HL-60 (cell line): ENCODE measurements around the gene NKAIN2.

Experiments used
- DNase-seq, 2 experiments: peaks; one replicate each; pipeline ENCODE4 v3.0.0-alpha.2; 2010 to 2020; ENCODE audit warnings: low read depth in 1 of 2, low spot score in 1 of 2
- H3K27ac ChIP-seq: fragments of 250-450 bp; sonication (Bioruptor Pico); replicated peaks from 2 replicates; pipeline ENCODE4 v1.5.1; 2020; ENCODE audit warnings: mild to moderate bottlenecking, moderate library complexity
- H3K27me3 ChIP-seq: fragments of 250-450 bp; sonication (Bioruptor Pico); 2 replicates; pipeline ENCODE4 v1.5.1; 2021; ENCODE audit warnings: mild to moderate bottlenecking, moderate library complexity; ENCODE audit not compliant: insufficient read depth, poor library complexity, severe bottlenecking
- H3K4me3 ChIP-seq: replicated peaks from 2 replicates; pipeline ENCODE4 v1.5.1; 2011; ENCODE audit warnings: mild to moderate bottlenecking, control low read depth, low read length; ENCODE audit not compliant: insufficient read depth
- GABPA ChIP-seq: IDR thresholded peaks from 2 replicates; pipeline ENCODE4 v1.6.1; 2012; ENCODE audit warnings: low read depth
- POLR2AphosphoS5 ChIP-seq: IDR thresholded peaks from 2 replicates; pipeline ENCODE4 v1.6.1; 2012; ENCODE audit warnings: low read depth
- SPI1 ChIP-seq: IDR thresholded peaks from 2 replicates; pipeline ENCODE4 v1.6.1; 2012; ENCODE audit warnings: low read depth, mild to moderate bottlenecking, borderline replicate concordance
- TF ChIP-seq, protein P1 (sequence below): IDR thresholded peaks from one replicate; pipeline ENCODE4 v1.5.1; 2011; ENCODE audit warnings: low read length, control low read depth, inconsistent platforms; ENCODE audit not compliant: insufficient read depth
- TF ChIP-seq, protein P2 (sequence below): IDR thresholded peaks from 2 replicates; pipeline ENCODE4 v1.6.1; 2012; ENCODE audit warnings: low read depth; ENCODE audit not compliant: insufficient replicate concordance

Gene NKAIN2

GRCh38 chr6:123784330-123784729 is 19.3 kb upstream of the NKAIN2 start:
- Histone ChIP-seq H3K27me3 (no peaks in the 10 kb centered on the region), H3K27ac (no peak overlapping the region), H3K4me3 (no peak overlapping the region)
- no peak for DNase-seq
- TF ChIP-seq SPI1: no peak
- TF ChIP-seq, protein P1, sequence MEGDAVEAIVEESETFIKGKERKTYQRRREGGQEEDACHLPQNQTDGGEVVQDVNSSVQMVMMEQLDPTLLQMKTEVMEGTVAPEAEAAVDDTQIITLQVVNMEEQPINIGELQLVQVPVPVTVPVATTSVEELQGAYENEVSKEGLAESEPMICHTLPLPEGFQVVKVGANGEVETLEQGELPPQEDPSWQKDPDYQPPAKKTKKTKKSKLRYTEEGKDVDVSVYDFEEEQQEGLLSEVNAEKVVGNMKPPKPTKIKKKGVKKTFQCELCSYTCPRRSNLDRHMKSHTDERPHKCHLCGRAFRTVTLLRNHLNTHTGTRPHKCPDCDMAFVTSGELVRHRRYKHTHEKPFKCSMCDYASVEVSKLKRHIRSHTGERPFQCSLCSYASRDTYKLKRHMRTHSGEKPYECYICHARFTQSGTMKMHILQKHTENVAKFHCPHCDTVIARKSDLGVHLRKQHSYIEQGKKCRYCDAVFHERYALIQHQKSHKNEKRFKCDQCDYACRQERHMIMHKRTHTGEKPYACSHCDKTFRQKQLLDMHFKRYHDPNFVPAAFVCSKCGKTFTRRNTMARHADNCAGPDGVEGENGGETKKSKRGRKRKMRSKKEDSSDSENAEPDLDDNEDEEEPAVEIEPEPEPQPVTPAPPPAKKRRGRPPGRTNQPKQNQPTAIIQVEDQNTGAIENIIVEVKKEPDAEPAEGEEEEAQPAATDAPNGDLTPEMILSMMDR: no peak
- TF ChIP-seq GABPA: no peak

- no peak for DNase-seq
- Histone ChIP-seq H3K4me3 (no peak overlapping the region), H3K27me3 (no peaks in the 10 kb centered on the region), H3K27ac (no peak overlapping the region)
- TF ChIP-seq, protein P1: no peak
- no peak for TF ChIP-seq GABPA
- TF ChIP-seq SPI1: no peak
- no peak for TF ChIP-seq POLR2AphosphoS5
- TF ChIP-seq, protein P2, sequence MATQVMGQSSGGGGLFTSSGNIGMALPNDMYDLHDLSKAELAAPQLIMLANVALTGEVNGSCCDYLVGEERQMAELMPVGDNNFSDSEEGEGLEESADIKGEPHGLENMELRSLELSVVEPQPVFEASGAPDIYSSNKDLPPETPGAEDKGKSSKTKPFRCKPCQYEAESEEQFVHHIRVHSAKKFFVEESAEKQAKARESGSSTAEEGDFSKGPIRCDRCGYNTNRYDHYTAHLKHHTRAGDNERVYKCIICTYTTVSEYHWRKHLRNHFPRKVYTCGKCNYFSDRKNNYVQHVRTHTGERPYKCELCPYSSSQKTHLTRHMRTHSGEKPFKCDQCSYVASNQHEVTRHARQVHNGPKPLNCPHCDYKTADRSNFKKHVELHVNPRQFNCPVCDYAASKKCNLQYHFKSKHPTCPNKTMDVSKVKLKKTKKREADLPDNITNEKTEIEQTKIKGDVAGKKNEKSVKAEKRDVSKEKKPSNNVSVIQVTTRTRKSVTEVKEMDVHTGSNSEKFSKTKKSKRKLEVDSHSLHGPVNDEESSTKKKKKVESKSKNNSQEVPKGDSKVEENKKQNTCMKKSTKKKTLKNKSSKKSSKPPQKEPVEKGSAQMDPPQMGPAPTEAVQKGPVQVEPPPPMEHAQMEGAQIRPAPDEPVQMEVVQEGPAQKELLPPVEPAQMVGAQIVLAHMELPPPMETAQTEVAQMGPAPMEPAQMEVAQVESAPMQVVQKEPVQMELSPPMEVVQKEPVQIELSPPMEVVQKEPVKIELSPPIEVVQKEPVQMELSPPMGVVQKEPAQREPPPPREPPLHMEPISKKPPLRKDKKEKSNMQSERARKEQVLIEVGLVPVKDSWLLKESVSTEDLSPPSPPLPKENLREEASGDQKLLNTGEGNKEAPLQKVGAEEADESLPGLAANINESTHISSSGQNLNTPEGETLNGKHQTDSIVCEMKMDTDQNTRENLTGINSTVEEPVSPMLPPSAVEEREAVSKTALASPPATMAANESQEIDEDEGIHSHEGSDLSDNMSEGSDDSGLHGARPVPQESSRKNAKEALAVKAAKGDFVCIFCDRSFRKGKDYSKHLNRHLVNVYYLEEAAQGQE: no peak
Measured at GRCh38 chr6:123785039-123785438, 18.6 kb upstream of the NKAIN2 start.

- Histone ChIP-seq H3K4me3 (no peak overlapping the region), H3K27ac (no peak overlapping the region), H3K27me3 (no peaks in the 10 kb centered on the region)
- DNase-seq: no peak
- TF ChIP-seq SPI1: no peak
Measured at GRCh38 chr6:123788319-123788718, 15.3 kb upstream of the NKAIN2 start.

GRCh38 chr6:123794190-123794589 is 9.5 kb upstream of the NKAIN2 start:
- no peak for DNase-seq
- no peak for TF ChIP-seq POLR2AphosphoS5
- TF ChIP-seq, protein P2: no peak
- TF ChIP-seq, protein P1: no peak
- TF ChIP-seq GABPA: no peak
- no peak for TF ChIP-seq SPI1
- Histone ChIP-seq H3K4me3 (no peak overlapping the region), H3K27me3 (no peaks in the 10 kb centered on the region), H3K27ac (no peak overlapping the region)
